Endodermal cell (in vitro differentiated cells): ENCODE data around the gene SLC12A9. TPM values are rescaled to one million over a fixed set of nuclear protein-coding genes. Genes with fewer than 3 reads are reported as not detected.

Source experiments
- DNase-seq: peaks from one replicate; pipeline ENCODE4 v3.0.0-alpha.2; 2017
- H3K27ac ChIP-seq: 2 replicates; pipeline ENCODE4 v1.5.1; 2013; ENCODE audit warnings: mild to moderate bottlenecking, low read depth, low read length, moderate library complexity
- H3K27me3 ChIP-seq: 2 replicates; pipeline ENCODE4 v1.6.1; 2013; ENCODE audit warnings: mild to moderate bottlenecking, low read length, moderate library complexity; ENCODE audit not compliant: insufficient read depth, control insufficient read depth, poor library complexity, severe bottlenecking
- H3K36me3 ChIP-seq: 2 replicates; pipeline ENCODE4 v1.7.0; 2013; ENCODE audit warnings: mild to moderate bottlenecking, low read length, moderate library complexity; ENCODE audit not compliant: control insufficient read depth, insufficient read depth
- H3K4me1 ChIP-seq: one replicate; pipeline ENCODE4 v1.7.0; 2013; ENCODE audit warnings: low read length; ENCODE audit not compliant: control insufficient read depth, insufficient read depth
- H3K4me3 ChIP-seq: 2 replicates; pipeline ENCODE4 v1.5.1; 2013; ENCODE audit warnings: mild to moderate bottlenecking, low read length, moderate library complexity
- H3K9ac ChIP-seq: 2 replicates; pipeline ENCODE4 v1.6.1; 2013; ENCODE audit warnings: mild to moderate bottlenecking, low read length, moderate library complexity; ENCODE audit not compliant: poor library complexity, severe bottlenecking; ENCODE audit errors: extremely low read depth
- H3K9me3 ChIP-seq: 2 replicates; pipeline ENCODE4 v1.6.1; 2013; ENCODE audit warnings: mild to moderate bottlenecking, low read length, moderate library complexity; ENCODE audit not compliant: control insufficient read depth
- H3K27ac Mint-ChIP-seq: 2 replicates; pipeline ENCODE4 v1.8.0; 2020; ENCODE audit warnings: mixed read lengths
- H3K27me3 Mint-ChIP-seq: 2 replicates; pipeline ENCODE4 v1.8.0; 2021; ENCODE audit warnings: mild to moderate bottlenecking, mixed read lengths; ENCODE audit not compliant: insufficient read depth
- H3K36me3 Mint-ChIP-seq: 2 replicates; pipeline ENCODE4 v1.8.0; 2020; ENCODE audit warnings: low read depth, mixed read lengths
- H3K4me1 Mint-ChIP-seq: 2 replicates; pipeline ENCODE4 v1.8.0; 2020; ENCODE audit warnings: mixed read lengths
- H3K4me3 Mint-ChIP-seq: 2 replicates; pipeline ENCODE4 v1.8.0; 2020; ENCODE audit warnings: mild to moderate bottlenecking, moderate library complexity, mixed read lengths
- H3K9me3 Mint-ChIP-seq: 2 replicates; pipeline ENCODE4 v1.8.0; 2020; ENCODE audit warnings: mild to moderate bottlenecking, mixed read lengths
- CTCF ChIP-seq: fragments of 200-600 bp; sonication (generic); conservative IDR thresholded peaks from 2 replicates; pipeline ENCODE4 v1.5.0; 2021; ENCODE audit warnings: antibody characterized with exemption, mild to moderate bottlenecking
- WGBS, 2 experiments: methylation state at CpG; one replicate each; pipeline versions ENCODE4 v1.1.5 to v1.1.7; 2013; ENCODE audit warnings: missing lambda C conversion rate in 2 of 2, mixed read lengths in 1 of 2; ENCODE audit not compliant: insufficient coverage in 1 of 2, insufficient read length in 1 of 2; 5-methylcytosine and 5-hydroxymethylcytosine counted together
- total RNA-seq, 2 donors: library from RNA; stranded (reverse); fragmentation: NEBNext Ultra II Directional in 1 of 2; extraction: Animal tissue kit (Norgen Biotek cat#: 25700) in 1 of 2; gene quantifications; 2 replicates in 1 of 2; 3 replicates in 1 of 2; pipeline ENCODE4 v1.2.1, GENCODE V29; 2021

SLC12A9 gene
- total RNA-seq, 2 donors from 2014 or later, result 22.5 to 35.1 TPM

- no peak overlapping the region for H3K4me3 Mint-ChIP-seq
- WGBS, 2 experiments, result 78 to 85% methylated on average over 7 to 17 of the region's 17 CpGs
- peak; percentile 81 for DNase-seq
- H3K36me3 Mint-ChIP-seq, result peaks cover 44% of the 10 kb centered on the region
- no peaks in the 10 kb centered on the region for H3K9me3 ChIP-seq
- no peaks in the 10 kb centered on the region for H3K27me3 ChIP-seq
- no peak overlapping the region for H3K4me3 ChIP-seq
- H3K27ac ChIP-seq, result no peak overlapping the region
- H3K4me1 ChIP-seq, result peaks cover 5% of the 10 kb centered on the region
- TF ChIP-seq CTCF, result peak; percentile 55
- no peak overlapping the region for H3K9ac ChIP-seq
- H3K9me3 Mint-ChIP-seq, result no peaks in the 10 kb centered on the region
- peaks cover 21% of the 10 kb centered on the region for H3K36me3 ChIP-seq
- H3K27me3 Mint-ChIP-seq, result no peaks in the 10 kb centered on the region
- no peak overlapping the region for H3K27ac Mint-ChIP-seq
- H3K4me1 Mint-ChIP-seq, result peaks cover 13% of the 10 kb centered on the region
These were observed 12.9 kb downstream of the SLC12A9 start for GRCh38 chr7:100865372-100865911.

- H3K27ac Mint-ChIP-seq, result peak overlapping the region; percentile 99
- H3K9me3 Mint-ChIP-seq, result no peaks in the 10 kb centered on the region
- Histone ChIP-seq H3K4me1 (peaks cover 5% of the 10 kb centered on the region), H3K9me3 (no peaks in the 10 kb centered on the region), H3K27me3 (no peaks in the 10 kb centered on the region), H3K27ac (no peak overlapping the region), H3K36me3 (peaks cover 21% of the 10 kb centered on the region), H3K9ac (peak overlapping the region; percentile 100), H3K4me3 (no peak overlapping the region)
- peaks cover 13% of the 10 kb centered on the region for H3K4me1 Mint-ChIP-seq
- H3K36me3 Mint-ChIP-seq, result peaks cover 43% of the 10 kb centered on the region
- H3K27me3 Mint-ChIP-seq, result no peaks in the 10 kb centered on the region
- peak; percentile 66 for DNase-seq
- no peak for TF ChIP-seq CTCF
- WGBS, 2 experiments, result 96% methylated on average over 13 to 46 of the region's 46 CpGs
- H3K4me3 Mint-ChIP-seq, result peak overlapping the region; percentile 88
These were observed 13.6 kb downstream of the SLC12A9 start for GRCh38 chr7:100865938-100866728.

- Histone ChIP-seq H3K27me3 (no peaks in the 10 kb centered on the region), H3K36me3 (peaks cover 27% of the 10 kb centered on the region), H3K4me1 (peaks cover 5% of the 10 kb centered on the region), H3K9ac (peak overlapping the region; percentile 100), H3K27ac (peak overlapping the region; percentile 82), H3K4me3 (peak overlapping the region; percentile 92), H3K9me3 (no peaks in the 10 kb centered on the region)
- 61% methylated on average over 5 of the region's 5 CpGs; no CpG with 5 or more reads in 1 of the 2 experiments for WGBS, 2 experiments
- peaks cover 13% of the 10 kb centered on the region for H3K4me1 Mint-ChIP-seq
- DNase-seq, result no peak
- H3K4me3 Mint-ChIP-seq, result peak overlapping the region; percentile 88
- TF ChIP-seq CTCF, result no peak
- H3K9me3 Mint-ChIP-seq, result no peaks in the 10 kb centered on the region
- peak overlapping the region; percentile 99 for H3K27ac Mint-ChIP-seq
- H3K36me3 Mint-ChIP-seq, result peaks cover 46% of the 10 kb centered on the region
- H3K27me3 Mint-ChIP-seq, result no peaks in the 10 kb centered on the region
These were observed 14.2 kb downstream of the SLC12A9 start for GRCh38 chr7:100866729-100867039.
